Neural progenitor cell (in vitro differentiated cells): ENCODE results near the gene PEBP1.

Experiments
- CTCF ChIP-seq: fragments of 200-600 bp; sonication (generic); IDR thresholded peaks from 2 replicates; pipeline ENCODE4 v1.5.1; 2017; ENCODE audit warnings: antibody characterized with exemption, mild to moderate bottlenecking
- EZH2 ChIP-seq: fragments of 200-600 bp; sonication (generic); IDR thresholded peaks from 2 replicates; pipeline ENCODE4 v1.6.1; 2017; ENCODE audit warnings: antibody characterized with exemption, mild to moderate bottlenecking, moderate library complexity
- EZH2phosphoT487 ChIP-seq: fragments of 200-600 bp; sonication (generic); IDR thresholded peaks from 2 replicates; pipeline ENCODE4 v1.6.1; 2017; ENCODE audit warnings: antibody characterized with exemption

DNA sequence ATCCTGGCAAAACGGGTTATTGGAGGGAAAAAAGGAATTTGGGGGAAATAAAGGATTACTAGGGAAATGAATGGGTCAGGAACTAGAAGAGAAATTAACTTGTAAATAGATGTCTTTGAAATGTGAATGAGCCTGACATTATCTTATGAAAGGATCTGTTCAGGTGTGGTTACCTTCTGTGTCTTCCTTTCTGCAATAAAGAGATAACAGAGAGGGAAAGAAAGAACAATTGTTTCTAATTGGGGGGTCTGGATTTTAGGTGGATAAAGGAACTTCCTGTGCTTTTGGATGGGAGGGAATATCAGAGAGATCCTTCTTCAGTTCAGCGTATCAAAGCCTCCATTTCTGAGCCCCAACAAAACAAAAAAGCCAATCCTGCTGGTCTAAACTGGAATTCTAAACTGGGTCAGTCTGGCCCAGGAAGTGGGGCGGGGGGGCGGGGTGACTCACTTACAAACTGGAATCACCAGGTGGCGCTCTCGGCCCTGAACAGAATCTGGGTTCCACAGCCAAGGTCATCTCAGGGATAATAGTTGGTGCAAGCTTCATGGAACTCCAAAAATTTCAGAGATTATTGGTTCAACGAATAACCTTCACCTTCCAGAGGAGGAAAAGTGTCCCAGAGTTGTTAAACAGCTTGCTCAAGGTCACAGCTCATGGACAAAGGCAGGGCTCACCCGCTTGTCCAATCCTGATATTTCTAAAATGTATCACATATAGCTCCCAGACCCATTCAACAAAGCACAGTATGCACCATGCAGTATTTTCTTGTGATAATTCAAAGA, 15.2 kb upstream of the PEBP1 start:
- TF ChIP-seq CTCF = peak; percentile 75
- no peak for TF ChIP-seq EZH2
- TF ChIP-seq EZH2phosphoT487 = no peak
